GM18867 (cell line): ENCODE results near the gene CEBPB.
"Not testable (repeated sequence)": the region's sequence is repeated elsewhere in the genome, so short reads cannot be mapped to it uniquely, and the experiment has no call there.

Experiments
- ATAC-seq: cut with Tn5 transposase; IDR thresholded peaks from one replicate; pipeline ENCODE4 v1.9.1; 2021; ENCODE audit warnings: mild to moderate bottlenecking, moderate library complexity; ENCODE audit not compliant: unreplicated experiment

The CEBPB gene

DNA sequence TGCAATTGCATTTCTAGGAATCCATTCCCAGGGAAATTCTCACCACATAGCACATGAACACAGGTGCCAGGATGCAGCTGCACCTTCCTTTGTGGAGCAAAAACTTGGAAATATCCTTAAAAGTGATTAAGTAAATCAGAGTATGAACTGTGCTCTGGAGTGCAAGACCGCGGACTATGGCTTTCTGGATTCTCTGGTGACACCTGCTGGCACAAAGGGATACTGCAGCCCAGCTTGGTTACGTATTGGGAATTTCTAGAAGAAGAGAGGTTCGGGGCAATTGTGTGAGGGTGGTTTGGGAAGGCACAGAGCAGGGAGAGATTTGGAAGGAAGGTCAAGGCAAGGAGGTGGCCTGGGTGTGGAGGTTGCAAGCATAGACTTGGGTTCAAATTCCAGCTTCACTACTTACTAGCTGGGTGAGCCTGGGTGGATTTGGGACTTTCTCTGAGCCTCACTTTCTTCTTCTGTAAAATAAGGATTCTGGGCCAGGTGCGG, 21.3 kb upstream of the CEBPB start:
- ATAC-seq = no peak

DNA sequence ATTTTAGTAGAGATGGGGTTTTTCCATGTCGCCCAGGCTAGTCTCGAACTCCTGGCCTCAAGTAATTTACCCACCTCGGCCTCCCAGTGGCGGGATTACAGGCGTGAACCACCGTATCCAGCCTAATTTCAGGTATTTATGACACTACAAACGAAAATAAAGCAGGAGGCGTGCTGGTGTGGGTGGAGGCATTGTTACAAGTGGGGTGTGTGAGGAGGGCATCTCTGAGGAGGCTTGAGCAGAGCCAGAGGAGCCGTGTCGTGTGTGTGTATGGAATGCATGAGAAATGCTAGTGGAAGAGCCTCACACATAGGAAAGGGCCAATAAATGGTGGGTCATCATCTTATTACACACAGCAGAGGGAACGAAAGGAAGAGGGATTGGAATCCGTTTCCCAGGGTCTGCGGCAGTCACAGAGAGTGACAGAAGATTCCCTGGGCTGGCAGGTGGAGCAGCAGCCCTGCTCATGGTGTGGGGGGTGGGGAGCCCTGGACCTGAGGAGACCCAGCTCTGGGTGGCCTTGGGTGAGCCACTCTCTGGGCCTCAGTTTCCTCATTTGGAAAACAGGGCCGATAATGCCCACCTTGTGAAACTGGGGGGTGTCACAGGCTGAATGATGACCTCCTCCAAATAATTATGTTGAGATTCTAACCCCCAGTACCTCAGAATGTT, 19.9 kb upstream of the CEBPB start:
- ATAC-seq = no peak

- no peak for ATAC-seq
These were observed 18.1 kb upstream of the CEBPB start for GRCh38 chr20:50172347-50173013.

- ATAC-seq = no peak
These were observed 16.2 kb upstream of the CEBPB start for GRCh38 chr20:50174456-50174855.

- no peak for ATAC-seq
These were observed 14.4 kb upstream of the CEBPB start for GRCh38 chr20:50175938-50176933.

DNA sequence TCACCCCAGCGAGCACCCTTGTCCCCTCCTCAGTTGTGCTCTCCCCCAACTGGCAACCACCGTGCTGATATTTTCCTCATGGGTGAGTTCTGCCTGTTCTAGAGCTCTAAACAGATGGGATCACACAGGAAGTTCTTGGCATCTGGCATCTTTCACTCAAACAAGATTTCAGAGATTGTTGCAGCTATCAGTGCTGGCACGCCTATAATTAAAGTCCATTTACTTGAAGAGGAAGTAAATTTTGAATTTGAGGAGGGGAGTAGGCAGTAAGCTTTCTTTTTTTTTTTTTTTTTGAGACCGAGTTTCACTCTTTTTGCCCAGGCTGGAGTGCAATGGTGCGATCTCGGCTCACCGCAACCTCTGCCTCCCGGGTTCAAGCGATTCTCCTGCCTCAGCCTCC, 12.0 kb upstream of the CEBPB start:
- not testable (repeated sequence) for ATAC-seq

GRCh38 chr20:50181344-50181743, 9.3 kb upstream of the CEBPB start:
- no peak for ATAC-seq

- no peak for ATAC-seq
These were observed 8.3 kb upstream of the CEBPB start for GRCh38 chr20:50182346-50182745.

DNA sequence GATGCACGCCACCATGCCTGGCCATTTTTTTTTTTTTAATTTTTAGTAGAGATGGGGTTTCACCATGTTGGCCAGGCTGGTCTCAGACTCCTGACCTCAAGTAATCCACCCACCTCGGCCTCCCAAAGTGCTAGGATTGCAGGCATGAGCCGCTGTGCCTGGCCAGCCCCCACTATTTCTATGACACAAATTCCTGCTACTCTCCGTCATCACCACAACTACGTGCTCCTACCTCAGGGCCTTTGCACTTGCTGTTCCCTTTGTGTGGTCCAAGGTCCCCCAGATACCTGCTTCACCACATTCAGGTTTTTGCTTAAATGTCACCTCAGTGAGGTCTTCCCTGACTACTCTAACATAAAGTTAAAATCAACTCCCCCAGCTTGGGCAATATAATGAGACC, 5.2 kb upstream of the CEBPB start:
- ATAC-seq = no peak

- ATAC-seq = no peak
These were observed 4.3 kb upstream of the CEBPB start for GRCh38 chr20:50186151-50186885.

DNA sequence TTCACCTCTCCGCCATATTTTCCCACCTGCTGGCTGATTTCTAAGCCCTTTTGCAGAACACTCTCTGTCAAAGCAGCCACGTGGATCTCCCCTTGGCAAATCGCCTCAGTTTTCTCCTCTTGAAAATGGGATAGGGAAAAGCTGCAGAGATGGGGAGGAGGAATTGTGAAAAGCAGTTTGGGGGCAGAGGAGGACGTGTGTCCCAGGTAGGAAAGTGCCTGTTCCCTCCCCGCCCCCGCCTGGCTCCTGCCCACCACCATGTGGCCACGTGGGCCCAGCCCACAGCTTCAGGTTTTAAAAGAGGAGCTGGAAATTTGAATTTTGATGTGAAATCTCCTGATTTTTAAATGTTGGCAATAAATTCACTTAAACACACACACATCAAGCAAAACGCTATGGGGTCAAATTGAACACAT, 3.6 kb upstream of the CEBPB start:
- ATAC-seq = no peak

DNA sequence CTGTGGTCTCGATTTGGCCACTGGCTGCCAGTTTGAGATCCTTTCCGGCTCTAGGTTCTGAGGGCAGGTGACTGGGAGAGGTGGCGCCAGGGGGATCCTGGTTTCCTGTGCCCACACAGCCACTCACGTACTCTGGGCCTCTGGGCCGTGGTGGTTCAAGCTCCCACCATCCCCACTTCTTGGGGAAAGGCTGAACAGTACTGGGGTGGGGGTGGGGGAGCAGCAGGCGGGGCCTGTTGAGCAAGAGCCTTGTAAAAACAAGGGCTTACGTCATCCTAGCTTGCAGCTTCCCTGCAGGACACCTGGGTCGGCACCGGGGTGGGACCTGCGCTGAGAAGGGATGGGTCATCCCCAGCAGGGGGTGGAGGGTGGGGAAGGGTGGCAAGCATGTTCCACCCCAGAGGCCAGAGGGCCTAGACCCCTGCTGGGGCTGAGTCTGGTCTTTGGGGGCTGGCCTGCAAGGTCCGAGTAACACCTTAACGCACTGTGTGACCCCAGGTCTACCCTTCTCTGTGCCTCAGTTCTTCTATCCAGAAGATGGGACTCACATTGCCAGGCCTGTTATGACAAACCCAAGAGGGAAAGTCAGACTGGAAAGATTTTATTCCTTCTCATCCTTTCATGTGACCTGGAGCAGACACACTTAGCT, 3.1 kb upstream of the CEBPB start:
- ATAC-seq = no peak

GRCh38 chr20:50188287-50188688, 2.3 kb upstream of the CEBPB start:
- ATAC-seq = no peak

DNA sequence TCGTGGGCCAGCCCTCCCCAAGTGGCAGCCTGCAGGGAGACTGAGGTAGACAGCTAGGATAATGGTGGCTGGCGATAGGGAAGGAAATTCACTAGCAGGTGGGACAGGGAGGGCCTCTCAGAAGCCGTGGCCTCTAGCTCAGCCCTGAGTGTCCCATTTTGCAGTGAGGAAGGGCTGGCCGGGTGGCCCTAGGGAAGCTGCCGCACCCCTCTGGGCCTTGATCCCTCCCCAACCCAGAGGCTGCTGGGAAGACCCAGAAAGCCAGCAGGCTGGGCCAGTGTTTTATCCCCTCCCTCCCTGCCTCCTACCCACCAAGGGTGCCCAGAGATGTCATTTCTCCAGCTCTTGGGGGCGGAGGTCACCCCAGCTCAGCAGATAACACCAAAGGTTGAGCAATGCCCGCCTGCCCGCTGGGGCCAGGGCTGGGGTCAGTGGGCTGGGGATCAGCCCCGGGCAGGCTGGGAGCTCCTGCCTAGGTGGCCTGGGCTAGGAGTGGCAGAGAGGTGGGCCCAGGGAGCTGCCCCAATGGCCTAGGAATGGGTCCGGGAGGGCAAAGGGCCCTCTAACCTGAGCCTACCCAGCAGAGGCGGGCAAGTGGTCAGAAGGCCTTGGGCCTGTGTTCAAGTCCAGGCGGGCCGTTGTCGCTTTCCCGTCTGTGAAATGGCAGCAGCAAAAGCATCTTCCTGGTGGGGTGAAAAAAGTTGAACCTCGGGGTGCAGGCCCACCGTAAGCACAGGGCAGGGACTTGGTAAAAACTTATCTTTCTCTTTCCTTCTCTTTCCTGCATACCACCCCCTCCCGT, 1.6 kb upstream of the CEBPB start:
- no peak for ATAC-seq

DNA sequence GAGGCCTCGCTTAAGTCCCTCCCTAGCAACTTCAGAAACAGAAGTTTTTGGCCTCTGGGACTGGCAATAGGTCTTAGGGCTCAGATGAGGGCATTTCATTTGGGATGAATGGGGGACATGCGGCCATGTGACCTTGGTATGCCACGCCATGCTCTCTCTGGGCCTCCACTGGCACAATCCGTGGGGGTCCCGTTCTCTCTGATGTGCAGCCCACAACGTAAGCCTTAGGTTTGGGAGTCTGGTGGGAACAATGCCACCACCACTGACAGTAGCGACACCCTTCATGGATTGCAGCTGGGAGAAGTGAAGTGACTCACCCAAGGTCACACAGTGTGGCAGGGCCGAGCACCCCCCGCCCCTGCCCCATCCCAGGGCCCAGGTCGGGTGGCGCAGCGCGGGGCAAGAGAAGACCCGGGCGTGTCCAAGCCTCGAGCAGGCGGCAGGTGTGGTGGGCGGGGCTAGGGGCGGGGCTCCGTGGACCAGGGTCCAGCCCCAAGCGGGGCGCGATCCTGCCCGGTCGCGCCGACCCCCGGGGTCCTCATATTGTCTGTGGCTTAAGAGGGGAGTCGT, 864 bp upstream of the CEBPB start:
- ATAC-seq = no peak

- peak; percentile 37 for ATAC-seq
These were observed 474 bp downstream of the CEBPB start for GRCh38 chr20:50191065-50191543.

DNA sequence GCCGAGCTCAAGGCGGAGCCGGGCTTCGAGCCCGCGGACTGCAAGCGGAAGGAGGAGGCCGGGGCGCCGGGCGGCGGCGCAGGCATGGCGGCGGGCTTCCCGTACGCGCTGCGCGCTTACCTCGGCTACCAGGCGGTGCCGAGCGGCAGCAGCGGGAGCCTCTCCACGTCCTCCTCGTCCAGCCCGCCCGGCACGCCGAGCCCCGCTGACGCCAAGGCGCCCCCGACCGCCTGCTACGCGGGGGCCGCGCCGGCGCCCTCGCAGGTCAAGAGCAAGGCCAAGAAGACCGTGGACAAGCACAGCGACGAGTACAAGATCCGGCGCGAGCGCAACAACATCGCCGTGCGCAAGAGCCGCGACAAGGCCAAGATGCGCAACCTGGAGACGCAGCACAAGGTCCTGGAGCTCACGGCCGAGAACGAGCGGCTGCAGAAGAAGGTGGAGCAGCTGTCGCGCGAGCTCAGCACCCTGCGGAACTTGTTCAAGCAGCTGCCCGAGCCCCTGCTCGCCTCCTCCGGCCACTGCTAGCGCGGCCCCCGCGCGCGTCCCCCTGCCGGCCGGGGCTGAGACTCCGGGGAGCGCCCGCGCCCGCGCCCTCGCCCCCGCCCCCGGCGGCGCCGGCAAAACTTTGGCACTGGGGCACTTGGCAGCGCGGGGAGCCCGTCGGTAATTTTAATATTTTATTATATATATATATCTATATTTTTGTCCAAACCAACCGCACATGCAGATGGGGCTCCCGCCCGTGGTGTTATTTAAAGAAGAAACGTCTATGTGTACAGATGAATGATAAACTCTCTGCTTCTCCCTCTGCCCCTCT, 1.1 kb downstream of the CEBPB start:
- ATAC-seq = peak; percentile 33
